HG02798 (cell line): Measurements from ENCODE around the gene CELF2.
A peak's percentile ranks its signal among the peaks of the same experiment; 100 is the strongest.

Experiments
- ATAC-seq: cut with Tn5 transposase; IDR thresholded peaks from one replicate; pipeline ENCODE4 v1.9.1; 2021; ENCODE audit warnings: mild to moderate bottlenecking; ENCODE audit not compliant: unreplicated experiment, poor library complexity

Gene CELF2

GRCh38 chr10:11255156-11255555, 237.5 kb downstream of the CELF2 start:
- ATAC-seq, result no peak

DNA sequence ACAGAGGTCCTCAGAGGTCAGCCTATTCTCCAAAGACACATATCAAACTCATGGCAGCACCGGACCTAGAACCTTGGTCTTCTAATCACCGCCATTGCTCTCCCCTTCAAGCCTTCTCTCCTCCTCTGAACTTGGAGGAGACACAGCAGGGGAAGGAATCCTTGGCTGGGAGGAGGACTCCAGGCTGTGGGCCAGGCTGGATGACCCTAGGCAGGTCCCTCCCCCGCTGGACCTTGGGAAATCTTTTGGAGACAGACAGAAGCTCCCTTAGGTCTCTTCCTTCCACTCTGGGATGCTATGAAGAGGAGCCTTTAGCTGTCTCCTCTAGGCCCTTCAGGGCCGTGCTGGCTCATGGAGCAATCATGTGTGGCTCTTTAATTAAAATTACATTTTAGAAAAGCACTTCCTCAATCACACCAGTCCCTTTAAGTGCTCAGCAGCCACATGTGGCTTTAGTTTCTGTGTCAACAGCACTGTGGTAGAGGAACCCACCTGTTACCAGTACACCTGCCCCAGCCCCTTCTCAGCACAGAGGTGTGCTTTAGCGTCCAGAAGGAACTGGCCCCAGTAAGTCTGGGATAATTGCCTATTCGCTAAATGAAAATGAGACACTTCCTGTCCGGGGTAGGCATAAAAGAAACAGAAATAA, 238.2 kb downstream of the CELF2 start:
- peak; percentile 58 for ATAC-seq

DNA sequence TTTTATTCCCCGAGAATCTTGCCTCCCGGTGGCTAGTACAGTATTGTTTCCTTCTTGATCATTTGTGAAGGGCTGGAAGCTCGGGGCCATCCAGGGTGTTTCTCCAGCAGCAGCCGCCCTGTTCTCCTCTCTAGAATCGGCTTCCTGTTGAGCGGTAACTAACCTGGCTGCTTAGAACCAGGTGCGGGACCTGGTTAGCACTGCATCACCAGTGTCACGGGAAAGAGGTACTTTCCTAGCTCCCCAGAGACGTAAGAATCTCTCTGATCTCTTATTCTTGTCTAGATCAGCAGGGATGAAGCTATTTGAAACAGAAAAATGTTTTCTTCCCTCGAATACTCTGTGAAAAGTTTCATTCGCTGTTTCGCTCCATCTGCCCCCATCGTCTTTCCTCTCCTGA, 239.2 kb downstream of the CELF2 start:
- ATAC-seq, result no peak

GRCh38 chr10:11257440-11258090, 239.9 kb downstream of the CELF2 start:
- no peak for ATAC-seq

DNA sequence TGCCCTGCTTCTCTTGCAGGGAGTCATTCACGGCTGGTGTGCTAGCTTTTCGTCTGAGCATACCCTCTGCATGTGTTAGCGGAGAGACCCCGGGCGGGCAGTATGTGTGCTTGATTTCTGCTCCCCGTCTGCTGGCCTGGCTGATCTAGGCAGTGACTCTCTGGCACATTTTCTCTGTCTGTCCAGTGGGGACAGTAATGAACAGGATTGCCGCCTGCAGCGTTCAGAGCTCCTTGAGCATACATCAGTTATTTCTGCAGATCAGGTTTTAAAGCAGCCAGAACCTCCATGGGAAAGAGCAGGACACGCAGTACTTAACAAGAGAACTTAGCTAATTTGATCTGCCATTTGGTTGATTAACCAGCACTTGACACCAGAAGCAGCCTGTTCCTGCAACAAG, 242.5 kb downstream of the CELF2 start:
- ATAC-seq, result no peak

- ATAC-seq, result no peak
Measured at GRCh38 chr10:11261143-11261542, 243.5 kb downstream of the CELF2 start.

GRCh38 chr10:11261687-11262493, 244.2 kb downstream of the CELF2 start:
- ATAC-seq, result peak; percentile 33

- no peak for ATAC-seq
Measured at GRCh38 chr10:11262494-11263345, 245.0 kb downstream of the CELF2 start.

DNA sequence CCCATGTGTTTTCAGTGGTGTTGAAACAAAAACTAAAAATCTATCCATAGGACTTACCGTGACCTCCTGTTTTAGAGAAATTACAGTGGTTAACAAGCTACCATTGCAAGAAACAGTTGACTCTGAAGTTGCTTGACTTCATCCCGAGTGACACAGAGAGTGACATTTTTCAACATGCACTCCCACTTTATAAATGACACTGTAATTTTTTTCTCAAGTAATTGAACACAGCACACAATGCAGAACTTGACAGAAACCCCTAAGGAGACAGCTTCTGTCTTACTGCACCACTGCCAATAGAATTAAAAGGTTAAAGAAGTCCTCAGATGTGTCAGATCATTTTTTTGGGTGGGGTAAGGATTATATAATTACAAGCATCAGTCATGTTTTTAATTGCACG, 246.1 kb downstream of the CELF2 start:
- no peak for ATAC-seq

GRCh38 chr10:11264296-11265048, 246.8 kb downstream of the CELF2 start:
- no peak for ATAC-seq

DNA sequence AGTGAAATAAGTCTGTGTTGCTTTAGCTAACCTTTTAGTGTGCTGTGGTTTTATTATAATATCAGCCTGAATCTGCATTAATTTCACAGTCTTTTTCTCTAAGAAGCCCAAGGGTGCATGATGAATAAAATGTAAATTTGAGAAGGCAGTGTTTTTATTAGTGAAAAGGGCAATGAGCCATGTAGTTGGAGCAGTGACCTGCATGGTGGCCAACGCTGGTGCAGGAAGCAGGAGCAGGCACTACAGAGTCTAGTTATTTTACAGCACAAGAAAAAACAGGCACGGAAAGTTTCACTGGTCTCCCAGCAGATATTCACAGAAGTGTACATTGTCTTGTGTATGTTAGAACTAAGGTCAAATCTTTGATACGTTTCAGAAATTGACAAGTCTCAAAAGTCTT, 247.8 kb downstream of the CELF2 start:
- ATAC-seq, result no peak

DNA sequence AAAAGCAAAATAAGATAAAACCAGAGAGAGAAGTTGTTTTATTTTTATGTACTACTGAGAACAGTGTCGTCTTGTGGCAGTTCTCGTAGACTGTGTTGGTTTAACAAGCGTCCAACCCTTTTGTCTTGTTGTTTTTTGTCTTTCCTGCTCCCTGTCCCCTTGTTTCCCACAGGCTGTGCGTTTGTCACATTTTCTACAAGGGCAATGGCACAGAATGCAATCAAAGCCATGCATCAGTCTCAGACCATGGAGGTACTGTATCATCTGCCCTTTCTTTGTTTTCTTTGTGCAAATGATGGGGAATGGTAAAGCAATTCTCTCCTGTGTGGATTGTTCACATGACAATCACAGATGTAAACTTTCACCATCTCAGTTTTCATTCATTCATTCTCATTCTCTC, 248.8 kb downstream of the CELF2 start:
- ATAC-seq, result no peak

DNA sequence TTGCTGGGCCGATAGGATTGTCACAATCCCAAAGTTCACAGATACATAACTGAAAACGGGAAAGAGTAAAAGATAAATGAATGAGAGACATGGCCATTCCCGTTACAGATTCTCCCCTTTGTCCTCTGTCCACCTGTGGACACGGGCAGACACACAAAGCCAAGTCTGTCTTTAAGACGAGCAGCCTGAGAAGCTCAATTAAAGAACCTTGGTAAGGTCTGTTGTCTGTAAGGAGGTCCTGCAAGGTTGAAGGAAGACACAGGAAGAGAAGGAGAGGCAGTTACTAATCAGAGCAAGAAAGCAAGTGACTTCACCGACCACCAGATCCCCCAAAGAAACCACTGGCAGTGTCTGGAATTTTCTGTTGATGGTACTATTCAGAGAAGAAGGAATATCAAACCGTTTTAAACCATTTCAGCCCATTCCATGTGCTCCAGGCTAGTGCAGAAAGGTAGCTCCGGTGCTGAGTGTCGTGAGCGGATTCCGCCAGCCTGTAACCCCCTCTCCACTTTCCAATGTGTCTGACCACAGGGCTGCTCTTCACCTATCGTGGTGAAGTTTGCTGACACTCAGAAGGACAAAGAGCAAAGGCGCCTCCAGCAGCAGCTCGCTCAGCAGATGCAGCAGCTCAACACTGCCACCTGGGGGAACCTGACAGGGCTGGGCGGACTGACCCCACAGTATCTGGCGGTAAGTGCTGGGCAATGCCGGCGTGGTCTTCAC, 252.6 kb downstream of the CELF2 start:
- ATAC-seq, result peak; percentile 87

DNA sequence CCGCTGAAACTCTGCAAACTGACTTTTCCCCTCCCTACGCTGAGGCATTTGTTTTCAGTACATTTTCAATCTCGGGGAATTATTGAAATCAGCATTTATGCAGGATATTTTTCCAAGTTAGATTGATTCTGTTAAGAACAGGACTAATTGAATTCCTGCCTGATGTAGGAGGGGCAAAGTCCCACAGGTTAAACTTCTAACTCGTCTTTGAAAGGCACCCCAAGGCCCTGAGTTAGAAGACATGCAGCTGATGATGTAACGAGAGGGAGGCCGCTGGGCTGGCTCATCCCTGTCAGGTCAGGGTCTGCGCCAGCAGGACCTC, 253.1 kb downstream of the CELF2 start:
- ATAC-seq, result no peak

- ATAC-seq, result peak; percentile 56
Measured at GRCh38 chr10:11272915-11273389, 255.3 kb downstream of the CELF2 start.

- no peak for ATAC-seq
Measured at GRCh38 chr10:11274452-11274851, 256.8 kb downstream of the CELF2 start.

DNA sequence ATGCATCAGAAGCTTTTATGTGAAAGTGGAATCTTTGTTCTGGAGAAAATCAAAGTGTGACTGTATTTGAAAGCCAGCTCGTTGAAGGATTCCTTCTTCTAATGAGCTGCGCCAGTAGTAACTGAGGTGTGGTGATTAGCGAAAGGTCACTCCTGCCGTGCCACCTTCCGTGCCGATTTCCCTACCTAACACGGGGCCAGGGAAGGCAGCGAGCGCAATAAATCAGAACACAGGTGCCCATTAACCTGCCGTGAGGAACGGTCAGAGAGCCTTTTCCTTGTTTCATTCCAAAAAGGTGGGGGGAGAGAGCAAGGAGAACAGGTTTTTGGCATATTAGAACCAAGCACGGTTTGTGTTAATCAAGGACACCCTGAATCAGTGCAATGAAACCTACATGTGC, 258.0 kb downstream of the CELF2 start:
- ATAC-seq, result no peak

DNA sequence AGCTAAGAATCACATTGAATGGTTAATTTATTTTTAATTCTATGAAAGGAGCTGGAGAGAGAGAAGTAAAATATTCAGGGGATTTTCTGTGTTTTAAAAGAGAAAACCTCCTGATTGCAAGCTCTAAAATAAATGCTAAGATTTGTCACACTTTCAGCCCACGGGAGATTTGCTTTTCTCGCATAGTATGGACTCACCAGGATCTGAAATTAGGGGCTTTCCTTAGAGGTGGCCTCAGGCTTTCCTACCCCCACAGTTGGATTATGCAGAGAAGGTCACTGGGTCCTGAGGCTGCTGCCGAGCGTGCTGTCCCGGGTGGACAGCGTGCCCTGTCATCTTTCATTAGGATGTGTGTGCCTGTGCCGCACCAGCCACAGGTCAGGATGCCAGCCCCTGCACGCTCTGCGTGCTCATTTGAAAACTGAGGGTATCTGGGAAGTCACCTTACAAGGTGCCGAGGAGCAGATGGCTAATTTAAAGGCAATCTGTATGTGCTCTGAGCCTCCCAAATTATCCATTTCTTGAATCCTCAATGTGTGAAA, 258.8 kb downstream of the CELF2 start:
- ATAC-seq, result no peak

GRCh38 chr10:11279314-11279713, 261.6 kb downstream of the CELF2 start:
- ATAC-seq, result no peak
